Measurements from ENCODE around the gene NGLY1. TPM values are rescaled to one million over a fixed set of nuclear protein-coding genes. Genes with fewer than 3 reads are reported as not detected.

NGLY1 gene
- total RNA-seq, 3 donors from 2014 or later: 29.8 to 53.3 (median 41.0) TPM

DNA sequence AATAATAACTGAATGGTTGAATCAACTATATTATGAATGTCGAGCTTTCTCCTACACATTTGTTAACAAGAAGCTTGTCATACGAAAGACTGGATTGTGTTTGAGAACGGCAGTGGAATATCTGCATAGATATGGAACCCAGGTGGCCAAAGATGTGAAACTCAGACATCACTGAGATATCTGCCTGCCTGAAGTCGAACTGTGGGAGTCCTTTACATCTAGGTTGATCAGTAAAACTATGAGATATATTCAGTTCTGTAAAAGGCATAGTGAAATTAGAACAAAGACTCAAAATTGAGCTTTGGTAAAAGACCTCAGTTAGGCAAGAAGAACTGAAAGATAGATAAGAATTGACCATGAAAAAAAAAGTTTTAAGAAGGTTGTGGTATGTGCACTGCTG is 77.0 kb downstream of the NGLY1 start:
- no peak overlapping the region for H3K27ac ChIP-seq
- intact Hi-C loops (cut with DNase I; ENCODE audit: low total_unique reads): no loop called here
- no peaks in the 10 kb centered on the region for H3K27me3 ChIP-seq
- no peaks in the 10 kb centered on the region for H3K36me3 ChIP-seq
- H3K4me3 ChIP-seq: no peak overlapping the region
- TF ChIP-seq POLR2A (IDR thresholded peaks at IDR 0.05): no peak
- TF ChIP-seq, protein P1, sequence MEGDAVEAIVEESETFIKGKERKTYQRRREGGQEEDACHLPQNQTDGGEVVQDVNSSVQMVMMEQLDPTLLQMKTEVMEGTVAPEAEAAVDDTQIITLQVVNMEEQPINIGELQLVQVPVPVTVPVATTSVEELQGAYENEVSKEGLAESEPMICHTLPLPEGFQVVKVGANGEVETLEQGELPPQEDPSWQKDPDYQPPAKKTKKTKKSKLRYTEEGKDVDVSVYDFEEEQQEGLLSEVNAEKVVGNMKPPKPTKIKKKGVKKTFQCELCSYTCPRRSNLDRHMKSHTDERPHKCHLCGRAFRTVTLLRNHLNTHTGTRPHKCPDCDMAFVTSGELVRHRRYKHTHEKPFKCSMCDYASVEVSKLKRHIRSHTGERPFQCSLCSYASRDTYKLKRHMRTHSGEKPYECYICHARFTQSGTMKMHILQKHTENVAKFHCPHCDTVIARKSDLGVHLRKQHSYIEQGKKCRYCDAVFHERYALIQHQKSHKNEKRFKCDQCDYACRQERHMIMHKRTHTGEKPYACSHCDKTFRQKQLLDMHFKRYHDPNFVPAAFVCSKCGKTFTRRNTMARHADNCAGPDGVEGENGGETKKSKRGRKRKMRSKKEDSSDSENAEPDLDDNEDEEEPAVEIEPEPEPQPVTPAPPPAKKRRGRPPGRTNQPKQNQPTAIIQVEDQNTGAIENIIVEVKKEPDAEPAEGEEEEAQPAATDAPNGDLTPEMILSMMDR (IDR thresholded peaks at IDR 0.05): no peak
- no peak for TF ChIP-seq POLR2AphosphoS5 (IDR thresholded peaks at IDR 0.05)
- no peak for DNase-seq (ENCODE audit: low spot score in 2 of 2)
- no peaks in the 10 kb centered on the region for H3K9me3 ChIP-seq
- no peaks in the 10 kb centered on the region for H3K4me1 ChIP-seq

DNA sequence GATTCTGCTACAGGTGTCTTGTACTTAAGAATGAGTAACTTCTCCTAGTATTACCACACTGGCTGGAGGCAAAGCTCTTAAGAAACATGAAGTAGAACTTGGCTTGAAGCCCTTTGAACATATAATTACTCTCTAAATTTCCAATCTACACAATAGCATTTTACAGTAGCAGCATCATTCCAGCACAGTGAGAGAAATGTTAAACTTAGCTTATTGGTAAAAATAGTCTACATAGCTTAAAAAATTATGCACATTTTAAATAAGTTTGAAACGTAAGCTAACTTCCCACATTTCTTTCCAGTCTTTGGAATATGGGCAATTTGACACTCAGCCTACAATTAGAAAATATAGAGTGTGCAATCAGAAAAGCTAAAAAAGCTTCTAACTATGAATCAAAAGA is 85.7 kb downstream of the NGLY1 start:
- H3K4me3 ChIP-seq: no peak overlapping the region
- intact Hi-C loops (cut with DNase I; ENCODE audit: low total_unique reads): no loop called here
- TF ChIP-seq POLR2A (IDR thresholded peaks at IDR 0.05) (no peak), POLR2AphosphoS5 (IDR thresholded peaks at IDR 0.05) (no peak)
- TF ChIP-seq, protein P1 (IDR thresholded peaks at IDR 0.05): no peak

DNA sequence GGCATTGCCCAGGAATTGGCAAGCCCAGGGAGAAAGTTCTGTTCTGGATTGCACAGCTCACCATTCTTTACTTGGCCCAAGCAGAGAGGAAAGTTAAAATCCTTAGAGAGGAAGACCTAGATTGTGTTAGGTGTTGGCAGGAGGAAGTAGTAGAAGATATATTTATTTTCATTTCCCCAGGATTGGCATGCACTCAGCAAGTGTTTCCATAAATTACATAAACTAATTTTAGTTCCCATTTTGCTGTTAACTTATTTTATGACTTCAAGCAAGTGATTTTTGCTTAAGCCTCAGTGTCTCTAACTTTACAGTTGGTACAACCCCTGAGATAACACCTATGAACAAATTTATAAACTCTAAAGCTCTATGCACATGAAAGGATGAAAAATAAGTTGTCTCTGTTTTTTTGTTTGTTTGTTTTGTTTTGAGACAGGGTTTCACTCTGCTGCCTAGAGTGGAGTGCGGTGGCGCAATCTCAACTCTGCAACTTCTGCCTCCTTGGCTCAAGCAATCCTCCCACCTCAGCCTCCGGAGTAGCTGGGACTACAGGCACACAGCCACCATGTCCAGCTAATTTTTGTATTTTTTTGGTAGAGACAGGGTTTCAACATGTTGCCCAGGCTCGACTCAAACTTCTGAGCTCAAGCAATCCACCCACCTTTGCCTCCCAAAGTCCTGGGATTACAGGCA is 87.4 kb downstream of the NGLY1 start:
- no peaks in the 10 kb centered on the region for H3K27me3 ChIP-seq
- H3K9me3 ChIP-seq: no peaks in the 10 kb centered on the region
- H3K36me3 ChIP-seq: no peaks in the 10 kb centered on the region
- H3K27ac ChIP-seq: no peak overlapping the region
- H3K4me3 ChIP-seq: no peak overlapping the region
- H3K4me1 ChIP-seq: no peaks in the 10 kb centered on the region
- intact Hi-C loops (cut with DNase I; ENCODE audit: low total_unique reads): no loop called here
- no peak for DNase-seq (ENCODE audit: low spot score in 2 of 2)
- TF ChIP-seq POLR2AphosphoS5 (IDR thresholded peaks at IDR 0.05) (no peak), POLR2A (IDR thresholded peaks at IDR 0.05) (no peak)
- TF ChIP-seq, protein P1 (IDR thresholded peaks at IDR 0.05): no peak

More for the DNA sequence above, 85.7 kb downstream of the NGLY1 start:
- Histone ChIP-seq H3K36me3 (no peaks in the 10 kb centered on the region), H3K27me3 (no peaks in the 10 kb centered on the region), H3K4me1 (no peaks in the 10 kb centered on the region), H3K9me3 (no peaks in the 10 kb centered on the region), H3K27ac (no peak overlapping the region)
- no peak for DNase-seq (ENCODE audit: low spot score in 2 of 2)

DNA sequence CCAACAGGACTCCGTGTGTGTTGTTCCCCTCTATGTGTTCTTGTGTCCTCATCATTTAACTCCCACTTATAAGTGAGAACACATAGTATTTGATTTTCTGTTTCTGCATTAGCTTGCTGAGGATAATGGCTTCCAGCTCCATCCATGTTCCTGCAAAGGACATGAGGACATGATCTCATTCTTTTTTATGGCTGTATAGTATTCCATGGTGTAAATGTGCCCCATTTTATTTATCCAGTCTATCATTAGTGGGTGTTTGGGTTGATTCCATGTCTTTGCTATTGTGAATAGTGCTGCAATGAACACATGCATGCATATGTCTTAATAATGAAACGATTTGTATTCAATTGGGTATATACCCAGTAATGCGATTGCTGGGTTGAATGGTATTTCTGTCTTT is 90.0 kb downstream of the NGLY1 start:
- Histone ChIP-seq H3K27ac (no peak overlapping the region), H3K27me3 (no peaks in the 10 kb centered on the region), H3K9me3 (no peaks in the 10 kb centered on the region), H3K4me1 (no peaks in the 10 kb centered on the region), H3K36me3 (no peaks in the 10 kb centered on the region), H3K4me3 (no peak overlapping the region)
- no peak for DNase-seq (ENCODE audit: low spot score in 2 of 2)
- intact Hi-C loops (cut with DNase I; ENCODE audit: low total_unique reads): loop anchor here (2.0 kb wide), 1 partner anchor 40 kb away; no protein-coding TSS in a partner anchor
- TF ChIP-seq POLR2A (IDR thresholded peaks at IDR 0.05) (no peak), POLR2AphosphoS5 (IDR thresholded peaks at IDR 0.05) (no peak)
- TF ChIP-seq, protein P1 (IDR thresholded peaks at IDR 0.05): no peak

DNA sequence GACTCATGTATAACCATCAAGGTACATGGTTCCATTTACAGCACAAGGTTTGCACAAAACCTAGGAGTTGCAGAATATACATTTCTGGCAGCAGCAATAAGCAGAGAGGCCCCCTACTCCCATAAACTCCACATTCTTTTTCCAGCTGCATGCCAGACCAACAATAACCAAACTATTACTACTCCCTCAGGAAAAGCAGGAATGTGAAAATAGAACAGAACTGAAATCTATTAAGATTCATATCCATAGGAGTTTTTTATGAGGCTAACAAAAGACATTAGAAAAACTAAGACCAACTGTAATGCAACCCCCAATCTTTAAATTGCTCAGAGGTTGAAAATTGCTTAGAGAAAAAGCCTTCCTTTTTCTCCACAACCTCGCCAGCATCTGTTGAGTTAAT is 90.9 kb downstream of the NGLY1 start:
- Histone ChIP-seq H3K9me3 (no peaks in the 10 kb centered on the region), H3K36me3 (no peaks in the 10 kb centered on the region), H3K27ac (no peak overlapping the region), H3K4me3 (no peak overlapping the region), H3K27me3 (no peaks in the 10 kb centered on the region), H3K4me1 (no peaks in the 10 kb centered on the region)
- intact Hi-C loops (cut with DNase I; ENCODE audit: low total_unique reads): loop anchor here (2.0 kb wide), 1 partner anchor 40 kb away; no protein-coding TSS in a partner anchor
- TF ChIP-seq, protein P1 (IDR thresholded peaks at IDR 0.05): no peak
- TF ChIP-seq POLR2A (IDR thresholded peaks at IDR 0.05): no peak
- TF ChIP-seq POLR2AphosphoS5 (IDR thresholded peaks at IDR 0.05): no peak
- DNase-seq (ENCODE audit: low spot score in 2 of 2): no peak
